ENCODE measurements around the gene MRGPRX2.

MRGPRX2 gene

GRCh38 chr11:19060629-19061028, at the start of gene MRGPRX2:
TSS of gene MRGPRX2 (minus strand) at chr11:19060717. CDS start at chr11:19056402, 4,315 bp downstream.
- DNase-seq, result no peak

- DNase-seq, result no peak
These were observed 49.8 kb upstream of the MRGPRX2 start for GRCh38 chr11:19110295-19110694.

GRCh38 chr11:19107125-19107524, 46.6 kb upstream of the MRGPRX2 start:
- DNase-seq, result no peak

- no peak for DNase-seq
These were observed 44.5 kb upstream of the MRGPRX2 start for GRCh38 chr11:19105011-19105410.

GRCh38 chr11:19102521-19102900, 42.0 kb upstream of the MRGPRX2 start:
- DNase-seq, result no peak

GRCh38 chr11:19101796-19102520, 41.4 kb upstream of the MRGPRX2 start:
- peak; percentile 78 for DNase-seq

GRCh38 chr11:19100885-19101284, 40.4 kb upstream of the MRGPRX2 start:
- no peak for DNase-seq

GRCh38 chr11:19099093-19099492, 38.6 kb upstream of the MRGPRX2 start:
- DNase-seq, result no peak

GRCh38 chr11:19094859-19095258, 34.3 kb upstream of the MRGPRX2 start:
- no peak for DNase-seq

- DNase-seq, result no peak
These were observed 33.5 kb upstream of the MRGPRX2 start for GRCh38 chr11:19093976-19094375.

- no peak for DNase-seq
These were observed 32.3 kb upstream of the MRGPRX2 start for GRCh38 chr11:19092850-19093249.

- no peak for DNase-seq
These were observed 31.8 kb upstream of the MRGPRX2 start for GRCh38 chr11:19092342-19092741.

- no peak for DNase-seq
These were observed 30.8 kb upstream of the MRGPRX2 start for GRCh38 chr11:19091366-19091765.

GRCh38 chr11:19089421-19089820, 28.9 kb upstream of the MRGPRX2 start:
- no peak for DNase-seq

GRCh38 chr11:19088791-19089190, 28.3 kb upstream of the MRGPRX2 start:
- DNase-seq, result no peak

GRCh38 chr11:19087658-19088057, 27.1 kb upstream of the MRGPRX2 start:
- DNase-seq, result no peak

GRCh38 chr11:19084661-19085315, 24.3 kb upstream of the MRGPRX2 start:
- DNase-seq, result no peak

- no peak for DNase-seq
These were observed 22.6 kb upstream of the MRGPRX2 start for GRCh38 chr11:19083166-19083565.

- DNase-seq, result no peak
These were observed 20.1 kb upstream of the MRGPRX2 start for GRCh38 chr11:19080579-19080993.

- no peak for DNase-seq
These were observed 19.3 kb upstream of the MRGPRX2 start for GRCh38 chr11:19079643-19080440.

- DNase-seq, result no peak
These were observed 17.4 kb upstream of the MRGPRX2 start for GRCh38 chr11:19077965-19078364.

- DNase-seq, result no peak
These were observed 16.4 kb upstream of the MRGPRX2 start for GRCh38 chr11:19076744-19077589.

GRCh38 chr11:19075636-19076035, 15.1 kb upstream of the MRGPRX2 start:
- DNase-seq, result no peak
